Natural killer cell (primary cell): ENCODE measurements around the gene TENM4. TPM values are rescaled to one million over a fixed set of nuclear protein-coding genes. Genes with fewer than 3 reads are reported as not detected.

Experiments
- ATAC-seq, 3 donors: fragments of 150-1000 bp in 2 of 3; fragments of 200-7000 bp in 1 of 3; cut with Tn5 transposase; 1 replicate in 1 of 3; 2 replicates in 2 of 3; pipeline ENCODE4 v1.10.0; 2021; ENCODE audit warnings: mild to moderate bottlenecking in 2 of 3, moderate library complexity in 2 of 3
- DNase-seq, 2 donors: peaks; one replicate each; pipeline versions ENCODE4 v3.0.0 to v3.0.0-alpha.2; 2013 to 2021; ENCODE audit warnings: mixed read lengths in 1 of 2
- H3K27ac ChIP-seq: one replicate; pipeline ENCODE4 v1.5.1; 2013; ENCODE audit warnings: mild to moderate bottlenecking, low read length
- H3K27me3 ChIP-seq: one replicate; pipeline ENCODE4 v1.6.1; 2013; ENCODE audit warnings: low read length; ENCODE audit not compliant: control insufficient read depth, insufficient read depth
- H3K36me3 ChIP-seq: one replicate; pipeline ENCODE4 v1.6.1; 2013; ENCODE audit warnings: low read length; ENCODE audit not compliant: control insufficient read depth, insufficient read depth
- H3K4me1 ChIP-seq: one replicate; pipeline ENCODE4 v1.6.1; 2013; ENCODE audit warnings: low read length; ENCODE audit not compliant: control insufficient read depth, insufficient read depth
- H3K4me3 ChIP-seq: one replicate; pipeline ENCODE4 v1.5.1; 2013; ENCODE audit warnings: low read length
- H3K9me3 ChIP-seq: one replicate; pipeline ENCODE4 v1.6.1; 2013; ENCODE audit warnings: low read length; ENCODE audit not compliant: control insufficient read depth, insufficient read depth
- H3K27ac Mint-ChIP-seq, 2 donors: one replicate each; pipeline ENCODE4 v1.8.0; 2022; ENCODE audit warnings: mild to moderate bottlenecking in 2 of 2, mixed read lengths in 2 of 2, moderate library complexity in 1 of 2
- H3K27me3 Mint-ChIP-seq, 2 donors: one replicate each; pipeline ENCODE4 v1.8.0; 2022; ENCODE audit warnings: low read depth in 2 of 2, mixed read lengths in 2 of 2
- H3K36me3 Mint-ChIP-seq: one replicate; pipeline ENCODE4 v1.8.0; 2022; ENCODE audit warnings: mixed read lengths
- H3K4me1 Mint-ChIP-seq, 2 donors: one replicate each; pipeline ENCODE4 v1.8.0; 2022; ENCODE audit warnings: mixed read lengths in 2 of 2
- H3K4me3 Mint-ChIP-seq: one replicate; pipeline ENCODE4 v1.8.0; 2022; ENCODE audit warnings: mild to moderate bottlenecking, moderate library complexity, mixed read lengths
- H3K9me3 Mint-ChIP-seq, 2 donors: one replicate each; pipeline ENCODE4 v1.8.0; 2022; ENCODE audit warnings: mixed read lengths in 2 of 2
- CTCF ChIP-seq: fragments of 200-600 bp; IDR thresholded peaks from one replicate; pipeline ENCODE4 v1.8.0; 2022; ENCODE audit warnings: antibody characterized with exemption
- WGBS: methylation state at CpG from one replicate; pipeline ENCODE4 v1.1.7; 2013; ENCODE audit warnings: missing lambda C conversion rate; ENCODE audit not compliant: insufficient coverage; 5-methylcytosine and 5-hydroxymethylcytosine counted together
- intact Hi-C: fragments of 100-400 bp; cut with micrococcal nuclease; formaldehyde crosslinking; loops from one replicate; pipeline ENCODE4 v1.14.2; 2022
- total RNA-seq, 4 donors: library from RNA; stranded (reverse); fragments of 120-200 nt in 1 of 4; gene quantifications; one replicate each; pipeline versions ENCODE4 v1.2.3 to v1.2.4, GENCODE V29; 2013 to 2022

TENM4 gene
- total RNA-seq, 3 donors from 2014 or later (not counting 1 experiment from before 2014, with no cell fraction given) = 0.63 to 0.75 TPM; not detected in 1

GRCh38 chr11:78691215-78691614 lies 749.6 kb downstream of the TENM4 start:
- peaks cover 9% of the 10 kb centered on the region in 2 donors for H3K27me3 Mint-ChIP-seq

GRCh38 chr11:78690352-78690987 lies 750.4 kb downstream of the TENM4 start:
- intact Hi-C loops = no loop called here
- no peaks in the 10 kb centered on the region for H3K36me3 ChIP-seq
- H3K27me3 ChIP-seq = no peaks in the 10 kb centered on the region
- no peaks in the 10 kb centered on the region for H3K36me3 Mint-ChIP-seq
- no peak overlapping the region for H3K4me3 Mint-ChIP-seq
- no peak overlapping the region for H3K4me3 ChIP-seq
- 91% methylated on average over 2 of the region's 2 CpGs for WGBS
- H3K27ac ChIP-seq = no peak overlapping the region
- H3K27ac Mint-ChIP-seq = no peak overlapping the region
- no peaks in the 10 kb centered on the region for H3K4me1 ChIP-seq
- peaks cover 9% of the 10 kb centered on the region in 2 donors for H3K27me3 Mint-ChIP-seq
- no peak for TF ChIP-seq CTCF
- no peak for DNase-seq
- no peak for ATAC-seq
- no peaks in the 10 kb centered on the region for H3K9me3 Mint-ChIP-seq
- H3K9me3 ChIP-seq = no peaks in the 10 kb centered on the region
- H3K4me1 Mint-ChIP-seq = no peaks in the 10 kb centered on the region

More at GRCh38 chr11:78691215-78691614, 749.6 kb downstream of the TENM4 start:
- intact Hi-C loops = no loop called here
- no peaks in the 10 kb centered on the region for H3K9me3 Mint-ChIP-seq
- no peak overlapping the region for H3K4me3 Mint-ChIP-seq
- H3K36me3 ChIP-seq = no peaks in the 10 kb centered on the region
- DNase-seq (no peak), ATAC-seq (no peak)
- H3K27me3 ChIP-seq = no peaks in the 10 kb centered on the region
- no peak overlapping the region for H3K27ac ChIP-seq
- no peak overlapping the region for H3K27ac Mint-ChIP-seq
- WGBS = 85% methylated on average over 2 of the region's 2 CpGs
- H3K36me3 Mint-ChIP-seq = no peaks in the 10 kb centered on the region
- H3K4me1 Mint-ChIP-seq = no peaks in the 10 kb centered on the region
- no peaks in the 10 kb centered on the region for H3K9me3 ChIP-seq
- no peaks in the 10 kb centered on the region for H3K4me1 ChIP-seq
- H3K4me3 ChIP-seq = no peak overlapping the region
- no peak for TF ChIP-seq CTCF

DNA sequence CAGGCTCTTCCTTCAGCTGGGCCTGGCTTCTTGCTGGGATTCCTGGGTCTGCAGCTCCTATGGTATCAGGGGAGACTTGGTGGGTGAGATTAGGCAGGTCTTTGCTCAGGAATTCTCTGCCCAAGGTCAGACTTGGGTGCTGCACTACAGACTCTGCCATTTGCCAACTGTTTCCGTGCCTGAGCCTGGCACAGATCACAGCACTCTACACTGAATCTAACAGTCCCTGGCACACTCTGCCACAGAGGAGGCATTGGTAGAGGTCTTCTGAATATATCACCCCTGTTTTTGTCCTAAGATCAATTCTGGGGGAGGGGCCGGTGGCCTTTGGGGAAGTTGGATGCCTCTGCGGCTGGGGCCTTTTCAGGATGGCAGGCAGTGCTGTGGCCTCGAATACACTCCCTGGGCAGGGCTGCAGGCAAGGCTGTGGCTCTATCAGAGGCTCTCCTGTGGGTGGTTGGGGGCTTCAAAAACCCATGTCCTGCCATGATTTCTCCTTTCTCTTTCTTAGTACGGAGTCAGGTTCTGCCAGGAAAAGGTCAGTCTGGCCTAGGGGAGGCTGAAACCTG lies 751.2 kb downstream of the TENM4 start:
- ATAC-seq (no peak), DNase-seq (no peak)
- no peak overlapping the region for H3K4me3 ChIP-seq
- no peak for TF ChIP-seq CTCF
- intact Hi-C loops = no loop called here
- no peaks in the 10 kb centered on the region for H3K27me3 ChIP-seq
- no peaks in the 10 kb centered on the region for H3K9me3 Mint-ChIP-seq
- no peaks in the 10 kb centered on the region for H3K36me3 ChIP-seq
- H3K4me1 ChIP-seq = no peaks in the 10 kb centered on the region
- H3K4me1 Mint-ChIP-seq = no peaks in the 10 kb centered on the region
- H3K9me3 ChIP-seq = no peaks in the 10 kb centered on the region
- H3K4me3 Mint-ChIP-seq = no peak overlapping the region
- no peaks in the 10 kb centered on the region for H3K36me3 Mint-ChIP-seq
- H3K27me3 Mint-ChIP-seq = peaks cover 9% of the 10 kb centered on the region in 2 donors
- 53% methylated on average over 4 of the region's 5 CpGs for whole genome bisulfite sequencing
- H3K27ac ChIP-seq = no peak overlapping the region
- no peak overlapping the region for H3K27ac Mint-ChIP-seq
